Activated naive CD8-positive, alpha-beta T cell treated with anti-CD3 and anti-CD28 coated beads, Interleukin-2, amount 50 U/mL, for 24 hours (primary cell): ENCODE data around the gene FBXW7.

Source experiments
- ATAC-seq: fragments of 150-1000 bp; cut with Tn5 transposase; one replicate; pipeline ENCODE4 v1.10.0; 2021
- DNase-seq: peaks from one replicate; pipeline ENCODE4 v3.0.0; 2021
- H3K27ac Mint-ChIP-seq: one replicate; pipeline ENCODE4 v1.8.0; 2021; ENCODE audit warnings: mild to moderate bottlenecking, mixed read lengths
- H3K27me3 Mint-ChIP-seq: one replicate; pipeline ENCODE4 v1.8.0; 2021; ENCODE audit warnings: mixed read lengths
- H3K36me3 Mint-ChIP-seq: one replicate; pipeline ENCODE4 v1.8.0; 2021; ENCODE audit warnings: low read depth, mixed read lengths
- H3K4me1 Mint-ChIP-seq: one replicate; pipeline ENCODE4 v1.8.0; 2021; ENCODE audit warnings: mixed read lengths
- H3K4me3 Mint-ChIP-seq: one replicate; pipeline ENCODE4 v1.8.0; 2021; ENCODE audit warnings: mild to moderate bottlenecking, moderate library complexity, mixed read lengths
- H3K9me3 Mint-ChIP-seq: one replicate; pipeline ENCODE4 v1.8.0; 2021; ENCODE audit warnings: mixed read lengths

FBXW7 gene

DNA sequence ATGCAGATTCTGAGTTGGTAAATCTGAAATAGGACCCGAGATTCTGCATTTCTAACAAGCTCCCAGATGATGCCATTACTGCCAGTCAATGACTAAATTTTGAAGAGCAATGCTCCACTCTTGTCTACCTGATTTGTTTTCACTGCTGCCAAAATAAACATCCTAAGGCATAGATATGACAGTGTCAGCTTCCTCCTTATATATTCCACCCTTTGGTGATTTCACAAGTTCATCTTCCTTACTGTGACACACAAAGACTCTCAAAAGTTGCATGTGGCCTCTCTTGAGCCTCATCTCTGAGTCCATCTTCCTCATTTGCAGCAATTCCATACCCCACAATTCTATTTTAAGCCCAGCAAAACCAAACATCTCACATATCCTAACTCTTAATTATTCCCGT lies 110.9 kb downstream of the FBXW7 start:
- Mint-ChIP-seq H3K27ac (no peak overlapping the region), H3K4me3 (no peak overlapping the region), H3K9me3 (no peaks in the 10 kb centered on the region), H3K36me3 (peaks cover 8% of the 10 kb centered on the region), H3K27me3 (no peaks in the 10 kb centered on the region), H3K4me1 (peaks cover 24% of the 10 kb centered on the region)
- DNase-seq (no peak), ATAC-seq (no peak)

GRCh38 chr4:152424396-152424795 lies 111.5 kb downstream of the FBXW7 start:
- peaks cover 8% of the 10 kb centered on the region for H3K36me3 Mint-ChIP-seq
- H3K27me3 Mint-ChIP-seq = no peaks in the 10 kb centered on the region
- H3K4me3 Mint-ChIP-seq = no peak overlapping the region
- DNase-seq = no peak
- no peaks in the 10 kb centered on the region for H3K9me3 Mint-ChIP-seq
- no peak for ATAC-seq
- no peak overlapping the region for H3K27ac Mint-ChIP-seq
- peaks cover 30% of the 10 kb centered on the region for H3K4me1 Mint-ChIP-seq

- H3K4me3 Mint-ChIP-seq = no peak overlapping the region
These were observed 113.0 kb downstream of the FBXW7 start for GRCh38 chr4:152422817-152423320.

DNA sequence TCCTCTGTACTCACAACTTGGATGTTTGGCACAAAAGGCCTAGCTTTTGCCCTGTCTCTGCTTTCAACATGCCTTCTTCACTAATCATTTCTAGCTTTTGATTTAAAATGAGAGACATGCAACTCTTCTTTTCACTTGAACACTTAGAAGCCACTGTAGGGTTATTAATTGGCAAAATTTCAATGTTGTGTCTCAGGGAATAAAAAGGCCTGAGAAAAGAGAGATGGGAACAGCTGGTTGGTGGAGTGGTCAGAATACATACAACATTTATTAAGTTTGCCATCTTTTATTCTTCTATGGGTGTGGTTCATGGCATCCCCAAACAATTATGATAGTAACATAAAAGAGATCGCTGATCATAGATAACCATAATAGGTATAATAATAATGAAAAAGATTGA lies 114.3 kb downstream of the FBXW7 start:
- DNase-seq (no peak), ATAC-seq (no peak)
- Mint-ChIP-seq H3K9me3 (no peaks in the 10 kb centered on the region), H3K27ac (no peak overlapping the region), H3K27me3 (no peaks in the 10 kb centered on the region), H3K4me1 (peaks cover 31% of the 10 kb centered on the region), H3K36me3 (no peaks in the 10 kb centered on the region), H3K4me3 (no peak overlapping the region)

More at GRCh38 chr4:152422817-152423320, 113.0 kb downstream of the FBXW7 start:
- no peaks in the 10 kb centered on the region for H3K36me3 Mint-ChIP-seq
- DNase-seq = no peak
- no peak overlapping the region for H3K27ac Mint-ChIP-seq
- no peaks in the 10 kb centered on the region for H3K9me3 Mint-ChIP-seq
- ATAC-seq = no peak
- peaks cover 31% of the 10 kb centered on the region for H3K4me1 Mint-ChIP-seq
- H3K27me3 Mint-ChIP-seq = no peaks in the 10 kb centered on the region

DNA sequence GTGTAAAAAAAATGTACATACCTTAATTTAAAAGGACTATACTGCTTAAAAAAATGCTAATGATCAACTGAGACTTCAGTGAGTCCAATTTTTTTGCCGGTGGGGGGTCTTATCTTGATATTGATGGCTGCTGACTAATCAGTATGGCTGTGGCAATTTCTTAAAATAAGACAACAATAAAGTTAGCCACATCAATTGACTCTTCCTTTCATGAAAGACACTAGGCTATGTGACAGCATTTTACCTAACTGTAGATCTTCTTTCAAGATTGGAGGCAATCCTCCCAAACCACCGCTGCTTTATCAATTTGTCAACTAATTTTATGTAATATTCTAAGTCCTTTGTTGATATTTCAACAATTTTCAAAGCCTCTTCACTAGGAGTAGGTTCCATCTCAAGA lies 116.1 kb downstream of the FBXW7 start:
- Mint-ChIP-seq H3K9me3 (no peaks in the 10 kb centered on the region), H3K4me1 (peaks cover 29% of the 10 kb centered on the region), H3K27me3 (no peaks in the 10 kb centered on the region), H3K4me3 (no peak overlapping the region), H3K36me3 (no peaks in the 10 kb centered on the region), H3K27ac (no peak overlapping the region)
- ATAC-seq = no peak
- no peak for DNase-seq

DNA sequence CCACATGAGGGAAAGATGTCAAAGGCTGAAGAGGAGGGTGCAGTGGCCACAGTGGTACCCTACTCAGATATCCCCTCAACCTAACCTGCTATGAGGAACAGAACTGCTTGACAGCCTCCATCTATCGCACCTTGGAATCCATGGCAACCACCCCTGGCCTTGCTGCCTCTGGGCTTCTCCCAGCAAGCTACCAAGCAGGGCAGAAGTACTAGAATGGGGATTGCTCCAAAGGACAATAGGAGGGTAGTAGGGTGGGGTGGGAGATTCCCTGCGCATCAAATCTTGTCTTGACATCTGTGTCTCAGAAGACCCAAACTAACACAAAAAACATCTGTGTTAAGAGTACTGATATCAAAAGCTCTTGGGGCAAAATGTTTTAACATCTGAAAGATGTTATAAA lies 118.2 kb downstream of the FBXW7 start:
- ATAC-seq = no peak

DNA sequence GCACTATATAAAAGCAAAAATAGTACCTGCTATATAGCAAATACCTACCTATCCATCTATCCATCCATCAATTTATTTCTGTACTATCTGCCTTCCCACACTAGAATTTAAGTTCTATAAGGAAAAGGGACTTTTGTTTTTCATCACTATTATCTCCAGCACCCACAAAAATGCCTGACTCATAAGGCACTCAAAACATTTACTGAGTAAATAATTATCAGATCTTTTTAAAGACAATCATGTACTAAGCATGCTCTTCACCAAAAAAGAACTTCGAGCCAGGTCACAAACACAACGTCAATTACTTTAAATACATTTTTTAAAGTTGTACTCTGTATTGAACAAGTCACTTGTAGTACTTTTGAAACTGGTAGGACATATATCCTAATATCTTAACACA lies 119.9 kb downstream of the FBXW7 start:
- H3K4me1 Mint-ChIP-seq = peaks cover 25% of the 10 kb centered on the region
- no peak overlapping the region for H3K4me3 Mint-ChIP-seq
- H3K9me3 Mint-ChIP-seq = no peaks in the 10 kb centered on the region
- no peak for ATAC-seq
- peaks cover 4% of the 10 kb centered on the region for H3K36me3 Mint-ChIP-seq
- no peak overlapping the region for H3K27ac Mint-ChIP-seq
- DNase-seq = no peak
- no peaks in the 10 kb centered on the region for H3K27me3 Mint-ChIP-seq

More for the DNA sequence above, 118.2 kb downstream of the FBXW7 start:
- no peak for DNase-seq
- Mint-ChIP-seq H3K27ac (no peak overlapping the region), H3K27me3 (no peaks in the 10 kb centered on the region), H3K4me1 (peaks cover 26% of the 10 kb centered on the region), H3K9me3 (no peaks in the 10 kb centered on the region), H3K36me3 (no peaks in the 10 kb centered on the region), H3K4me3 (no peak overlapping the region)

- Mint-ChIP-seq H3K36me3 (peaks cover 18% of the 10 kb centered on the region), H3K9me3 (no peaks in the 10 kb centered on the region), H3K4me1 (peaks cover 11% of the 10 kb centered on the region), H3K27me3 (no peaks in the 10 kb centered on the region), H3K27ac (no peak overlapping the region), H3K4me3 (no peak overlapping the region)
- ATAC-seq = no peak
- DNase-seq = no peak
These were observed 127.2 kb downstream of the FBXW7 start for GRCh38 chr4:152408514-152409327.

DNA sequence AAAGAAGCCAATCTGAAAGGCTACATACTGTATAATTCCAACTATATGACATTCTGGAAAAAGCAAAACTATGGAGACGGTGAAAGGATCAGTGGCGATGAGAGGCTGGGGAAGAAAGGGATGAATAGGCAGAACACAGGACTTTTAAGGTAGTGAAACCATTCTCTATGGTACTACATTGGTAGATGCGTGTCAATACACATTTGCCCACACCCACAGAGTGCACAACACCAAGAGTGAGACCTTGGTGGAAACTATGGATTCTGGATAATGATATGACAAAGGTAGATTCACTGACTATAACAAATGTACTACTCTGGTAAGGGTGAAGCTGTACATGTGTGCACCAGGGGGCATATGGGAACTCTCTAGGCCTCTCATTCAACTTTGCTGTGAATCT lies 134.5 kb downstream of the FBXW7 start:
- Mint-ChIP-seq H3K27ac (no peak overlapping the region), H3K4me3 (no peak overlapping the region), H3K4me1 (peaks cover 19% of the 10 kb centered on the region), H3K27me3 (no peaks in the 10 kb centered on the region), H3K36me3 (peaks cover 30% of the 10 kb centered on the region), H3K9me3 (no peaks in the 10 kb centered on the region)
- DNase-seq = no peak
- peak; percentile 20 for ATAC-seq

DNA sequence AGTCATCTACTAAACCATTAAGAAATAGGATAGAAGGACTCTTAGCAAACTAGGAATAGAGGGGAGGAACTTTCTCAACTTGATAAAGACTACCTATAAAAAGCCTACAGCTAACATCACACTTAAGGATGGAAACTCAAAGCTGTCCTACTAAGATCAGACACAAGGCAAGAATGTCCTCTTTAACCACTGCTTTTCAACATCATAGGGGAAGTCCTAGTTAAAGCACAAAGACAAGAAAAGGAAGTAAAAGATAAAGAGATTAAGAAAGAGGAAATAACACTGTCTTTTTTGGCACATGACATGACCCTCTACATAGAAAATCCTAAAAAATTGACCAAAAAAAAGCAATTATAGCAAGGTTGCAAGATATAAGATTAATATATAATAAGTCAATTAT lies 136.6 kb downstream of the FBXW7 start:
- peak overlapping the region; percentile 29 for H3K27ac Mint-ChIP-seq
- peaks cover 22% of the 10 kb centered on the region for H3K36me3 Mint-ChIP-seq
- H3K4me1 Mint-ChIP-seq = peaks cover 32% of the 10 kb centered on the region
- no peak overlapping the region for H3K4me3 Mint-ChIP-seq
- H3K27me3 Mint-ChIP-seq = no peaks in the 10 kb centered on the region
- ATAC-seq (no peak), DNase-seq (no peak)
- no peaks in the 10 kb centered on the region for H3K9me3 Mint-ChIP-seq

GRCh38 chr4:152398060-152398459 lies 137.8 kb downstream of the FBXW7 start:
- H3K27ac Mint-ChIP-seq = no peak overlapping the region
- H3K9me3 Mint-ChIP-seq = no peaks in the 10 kb centered on the region
- no peak for DNase-seq
- no peak for ATAC-seq
- no peaks in the 10 kb centered on the region for H3K27me3 Mint-ChIP-seq
- peaks cover 21% of the 10 kb centered on the region for H3K36me3 Mint-ChIP-seq
- H3K4me3 Mint-ChIP-seq = no peak overlapping the region
- peaks cover 34% of the 10 kb centered on the region for H3K4me1 Mint-ChIP-seq

DNA sequence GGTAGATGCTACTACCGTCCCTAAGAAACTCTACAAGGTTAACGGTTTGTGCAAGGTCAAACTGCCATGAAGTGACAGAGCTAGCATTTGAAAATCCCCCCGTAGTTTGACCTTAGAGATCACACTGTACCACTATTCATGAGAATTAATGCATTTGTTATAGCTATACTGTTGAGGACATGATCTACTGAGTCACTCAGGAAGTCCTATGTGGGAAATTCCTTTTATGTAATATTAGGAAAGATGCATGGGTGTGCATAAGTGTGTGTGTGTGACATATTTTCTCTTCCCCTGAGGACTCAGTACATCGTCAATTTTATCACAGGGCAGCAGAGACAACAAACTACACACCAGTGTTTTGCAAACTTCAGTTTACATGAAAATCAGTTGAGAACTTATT lies 141.1 kb downstream of the FBXW7 start:
- Mint-ChIP-seq H3K36me3 (peaks cover 16% of the 10 kb centered on the region), H3K4me1 (peaks cover 36% of the 10 kb centered on the region), H3K27me3 (no peaks in the 10 kb centered on the region), H3K9me3 (no peaks in the 10 kb centered on the region), H3K4me3 (no peak overlapping the region), H3K27ac (no peak overlapping the region)
- ATAC-seq (no peak), DNase-seq (no peak)

DNA sequence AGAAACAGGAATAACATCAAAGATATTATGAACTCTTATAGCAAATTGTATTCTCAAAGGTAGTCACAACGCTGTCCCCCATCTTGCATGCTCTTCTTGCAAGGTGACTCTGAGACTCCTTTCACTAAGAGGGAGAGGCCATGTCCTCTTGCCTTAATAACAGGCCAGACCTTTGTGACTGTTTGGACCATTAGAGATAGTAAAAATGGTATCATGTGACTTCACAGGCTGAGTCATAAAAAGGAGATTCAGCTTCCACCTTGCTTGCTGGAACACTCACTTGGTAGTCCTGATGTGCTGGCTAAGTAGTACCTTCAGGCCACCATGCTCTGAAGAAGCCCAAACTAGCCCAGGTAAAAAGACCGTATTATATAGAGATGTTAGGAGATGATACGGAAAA lies 143.8 kb downstream of the FBXW7 start:
- Mint-ChIP-seq H3K27me3 (no peaks in the 10 kb centered on the region), H3K4me1 (peaks cover 30% of the 10 kb centered on the region)

DNA sequence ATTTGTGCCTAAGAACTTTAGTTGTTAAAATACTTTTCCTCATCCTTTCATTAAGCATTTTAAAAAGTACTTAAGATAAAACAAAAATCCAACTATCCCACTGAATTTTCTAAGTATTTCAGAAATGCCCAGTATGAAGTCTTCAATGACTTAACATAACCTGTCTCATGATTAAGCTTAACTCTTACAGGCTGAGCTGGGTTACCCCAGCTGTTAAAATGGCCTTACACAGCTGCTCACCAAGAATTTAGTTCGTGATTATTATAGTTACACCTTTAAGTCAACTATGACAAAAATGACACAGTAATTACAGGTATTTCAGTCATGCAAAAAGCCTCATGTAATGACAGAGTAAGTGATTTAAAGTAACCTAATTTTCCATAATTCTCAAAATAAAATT lies 145.7 kb downstream of the FBXW7 start:
- no peaks in the 10 kb centered on the region for H3K9me3 Mint-ChIP-seq

More for the DNA sequence above, 143.8 kb downstream of the FBXW7 start:
- no peak for DNase-seq
- Mint-ChIP-seq H3K4me3 (no peak overlapping the region), H3K27ac (no peak overlapping the region), H3K9me3 (no peaks in the 10 kb centered on the region), H3K36me3 (peaks cover 14% of the 10 kb centered on the region)
- ATAC-seq = no peak

GRCh38 chr4:152389359-152389758 lies 146.5 kb downstream of the FBXW7 start:
- no peak for DNase-seq
- H3K27me3 Mint-ChIP-seq = no peaks in the 10 kb centered on the region
- ATAC-seq = no peak
- H3K27ac Mint-ChIP-seq = no peak overlapping the region
- peaks cover 18% of the 10 kb centered on the region for H3K4me1 Mint-ChIP-seq
- no peak overlapping the region for H3K4me3 Mint-ChIP-seq
- H3K36me3 Mint-ChIP-seq = peaks cover 13% of the 10 kb centered on the region
- no peaks in the 10 kb centered on the region for H3K9me3 Mint-ChIP-seq

More for the DNA sequence above, 145.7 kb downstream of the FBXW7 start:
- Mint-ChIP-seq H3K4me1 (peaks cover 26% of the 10 kb centered on the region), H3K27me3 (no peaks in the 10 kb centered on the region), H3K36me3 (peaks cover 13% of the 10 kb centered on the region), H3K4me3 (no peak overlapping the region), H3K27ac (no peak overlapping the region)
- DNase-seq (no peak), ATAC-seq (no peak)
